LHCN-M2 (cell line): ENCODE data around the gene MISP. TPM values are rescaled to one million over a fixed set of nuclear protein-coding genes. Genes with fewer than 3 reads are reported as not detected.
A peak's percentile ranks its signal among the peaks of the same experiment; 100 is the strongest.
"Not testable (repeated sequence)": the region's sequence is repeated elsewhere in the genome, so short reads cannot be mapped to it uniquely, and the experiment has no call there.

Experiments
- DNase-seq: peaks from one replicate; pipeline ENCODE4 v3.0.0-alpha.2; 2012; ENCODE audit warnings: low read depth
- polyA plus RNA-seq: library from polyadenylated mRNA; unstranded; fragments of >200 nt; gene quantifications from one replicate; pipeline ENCODE4 v1.2.1, GENCODE V29; 2012; ENCODE audit warnings: missing spikeins
- total RNA-seq: library from RNA; depleted of rRNA; stranded (reverse); fragments of >200 nt; gene quantifications from 2 replicates; pipeline ENCODE4 v1.2.3, GENCODE V29; 2014; rRNA removed

Gene MISP, protein sequence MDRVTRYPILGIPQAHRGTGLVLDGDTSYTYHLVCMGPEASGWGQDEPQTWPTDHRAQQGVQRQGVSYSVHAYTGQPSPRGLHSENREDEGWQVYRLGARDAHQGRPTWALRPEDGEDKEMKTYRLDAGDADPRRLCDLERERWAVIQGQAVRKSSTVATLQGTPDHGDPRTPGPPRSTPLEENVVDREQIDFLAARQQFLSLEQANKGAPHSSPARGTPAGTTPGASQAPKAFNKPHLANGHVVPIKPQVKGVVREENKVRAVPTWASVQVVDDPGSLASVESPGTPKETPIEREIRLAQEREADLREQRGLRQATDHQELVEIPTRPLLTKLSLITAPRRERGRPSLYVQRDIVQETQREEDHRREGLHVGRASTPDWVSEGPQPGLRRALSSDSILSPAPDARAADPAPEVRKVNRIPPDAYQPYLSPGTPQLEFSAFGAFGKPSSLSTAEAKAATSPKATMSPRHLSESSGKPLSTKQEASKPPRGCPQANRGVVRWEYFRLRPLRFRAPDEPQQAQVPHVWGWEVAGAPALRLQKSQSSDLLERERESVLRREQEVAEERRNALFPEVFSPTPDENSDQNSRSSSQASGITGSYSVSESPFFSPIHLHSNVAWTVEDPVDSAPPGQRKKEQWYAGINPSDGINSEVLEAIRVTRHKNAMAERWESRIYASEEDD
- total RNA-seq, result 0.46 and 0.58 TPM in 2 replicates
- 1.1 TPM for polyA plus RNA-seq

DNA sequence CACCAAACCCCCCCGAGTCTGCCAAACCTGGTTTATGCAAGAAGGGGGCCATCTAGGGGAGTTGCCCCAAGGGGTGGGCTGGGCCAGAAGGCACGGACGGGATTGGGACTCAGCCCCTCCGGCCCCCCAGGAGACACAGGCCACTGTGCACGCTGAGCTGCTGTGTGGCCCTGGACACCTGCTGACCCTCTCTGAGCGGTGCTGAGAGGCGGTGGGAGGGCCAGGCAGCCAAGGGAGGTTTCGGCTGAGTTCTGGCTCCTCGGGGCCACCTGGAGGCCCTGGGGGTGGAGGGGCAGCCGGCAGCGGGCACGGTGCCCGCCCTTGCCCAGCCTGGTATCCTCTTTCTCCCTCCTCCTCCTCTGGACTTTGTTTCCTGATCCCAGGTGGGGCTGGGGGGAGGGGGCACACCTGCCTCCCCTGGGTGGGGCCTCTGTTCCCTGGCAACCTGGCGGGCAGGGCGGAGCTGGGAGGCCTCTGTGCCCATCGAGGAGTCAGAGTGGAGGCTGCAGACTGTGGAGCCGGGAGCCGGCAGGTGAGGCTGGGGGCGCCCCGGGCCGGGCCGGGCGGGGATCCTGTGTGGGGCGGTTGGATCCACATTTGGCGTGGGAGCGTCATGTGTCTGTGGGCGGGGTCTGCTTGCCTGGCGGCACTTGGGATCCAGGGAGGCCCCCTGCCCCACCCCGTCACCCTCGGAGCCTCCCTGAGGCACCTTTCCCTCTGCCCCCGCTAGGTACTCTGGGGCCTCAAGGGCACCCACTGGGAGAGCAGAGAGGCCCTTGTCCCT lies at the start of gene MISP:
TSS of gene MISP (plus strand) at position 473 of the 784 bp plus-strand sequence. CDS start 5,835 bp downstream, outside the sequence.
- no peak for DNase-seq

DNA sequence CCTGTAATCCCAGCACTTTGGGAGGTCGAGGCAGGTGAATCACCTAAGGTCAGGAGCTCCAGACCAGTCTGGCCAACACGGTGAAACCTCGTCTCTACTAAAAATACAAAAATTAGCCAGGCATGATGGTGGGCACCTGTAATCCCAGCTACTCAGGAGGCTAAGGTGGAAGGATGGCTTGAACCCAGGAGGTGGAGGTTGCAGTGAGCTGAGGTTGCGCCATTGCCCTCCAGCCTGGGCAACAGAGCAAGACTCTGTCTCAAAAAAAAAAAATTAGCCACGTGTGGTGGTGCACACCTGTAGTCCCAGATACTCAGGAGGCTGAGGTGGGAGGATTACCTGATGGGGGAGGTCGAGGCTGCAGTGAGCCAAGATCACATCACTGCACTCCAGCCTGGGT lies 48.1 kb upstream of the MISP start:
- DNase-seq, result not testable (repeated sequence)

DNA sequence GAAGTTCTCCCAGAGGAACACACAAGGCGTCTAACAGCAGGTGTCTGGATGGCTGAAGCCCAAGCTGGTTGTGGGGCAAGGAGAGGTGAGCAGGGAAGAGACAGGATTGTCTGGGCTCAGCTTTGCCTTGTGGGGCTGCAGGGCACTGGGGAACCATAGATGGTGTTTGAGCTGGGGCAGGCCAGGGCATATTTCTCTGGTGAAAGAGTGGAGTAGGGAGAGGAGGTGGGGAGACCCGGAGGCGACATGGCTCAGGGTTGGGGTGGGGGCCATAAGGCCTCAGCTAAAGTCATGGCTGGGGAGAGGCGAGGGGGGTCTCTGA lies 47.6 kb upstream of the MISP start:
- DNase-seq, result no peak

DNA sequence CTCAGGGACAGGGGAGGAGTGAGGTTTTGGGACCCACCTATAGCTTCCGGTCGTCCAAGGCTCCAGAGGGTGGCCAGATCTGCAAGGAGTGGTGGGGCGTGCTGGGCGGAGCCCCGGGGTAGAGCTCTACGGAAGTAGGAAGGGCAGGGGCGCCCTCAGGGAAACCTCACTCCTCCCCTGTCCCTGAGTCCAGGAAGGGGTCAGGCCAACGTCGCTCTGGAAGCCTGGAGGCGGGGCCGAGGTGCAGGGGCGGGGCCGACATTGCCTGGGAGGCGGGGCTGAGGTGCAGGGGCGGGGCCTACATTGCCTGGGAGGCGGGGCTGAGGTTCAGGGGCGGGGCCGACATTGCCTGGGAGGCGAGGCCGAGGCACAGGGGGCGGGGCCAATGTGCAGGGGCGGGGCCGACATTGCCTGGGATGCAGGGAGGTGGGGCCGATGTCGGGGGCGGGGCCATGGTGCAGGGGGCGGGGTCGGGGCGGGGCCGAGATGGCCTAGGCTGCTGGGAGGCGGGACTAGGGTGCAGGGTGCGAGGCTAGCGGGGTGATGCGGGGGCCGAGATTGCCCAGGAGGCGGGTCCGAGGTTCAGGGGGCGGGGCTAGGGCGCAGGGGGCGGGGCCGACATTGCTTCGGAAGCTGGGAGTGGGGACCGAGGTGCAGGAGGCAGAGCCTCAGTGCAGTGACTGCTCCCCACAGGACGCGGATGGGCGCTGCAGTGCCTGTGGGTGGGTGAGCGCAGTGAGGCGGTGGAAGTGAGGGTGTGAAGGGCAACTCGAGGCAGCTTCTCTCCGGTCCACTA lies 47.1 kb upstream of the MISP start:
- DNase-seq, result peak; percentile 15

DNA sequence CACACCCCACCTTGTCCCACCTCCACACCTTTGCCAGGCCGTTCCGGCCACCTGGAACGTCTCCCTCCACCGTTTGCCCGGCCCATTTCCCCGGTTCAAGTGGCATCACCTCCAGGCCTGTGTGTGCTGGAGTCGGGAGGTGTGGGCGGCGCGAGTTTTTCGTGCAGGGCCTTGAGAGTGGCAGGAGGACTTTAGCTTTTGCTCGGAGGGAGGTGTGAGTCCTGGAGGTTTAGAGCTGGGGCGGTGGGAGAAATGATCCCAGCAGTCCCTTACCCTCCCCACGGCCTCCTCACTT lies 46.5 kb upstream of the MISP start:
- DNase-seq, result no peak

DNA sequence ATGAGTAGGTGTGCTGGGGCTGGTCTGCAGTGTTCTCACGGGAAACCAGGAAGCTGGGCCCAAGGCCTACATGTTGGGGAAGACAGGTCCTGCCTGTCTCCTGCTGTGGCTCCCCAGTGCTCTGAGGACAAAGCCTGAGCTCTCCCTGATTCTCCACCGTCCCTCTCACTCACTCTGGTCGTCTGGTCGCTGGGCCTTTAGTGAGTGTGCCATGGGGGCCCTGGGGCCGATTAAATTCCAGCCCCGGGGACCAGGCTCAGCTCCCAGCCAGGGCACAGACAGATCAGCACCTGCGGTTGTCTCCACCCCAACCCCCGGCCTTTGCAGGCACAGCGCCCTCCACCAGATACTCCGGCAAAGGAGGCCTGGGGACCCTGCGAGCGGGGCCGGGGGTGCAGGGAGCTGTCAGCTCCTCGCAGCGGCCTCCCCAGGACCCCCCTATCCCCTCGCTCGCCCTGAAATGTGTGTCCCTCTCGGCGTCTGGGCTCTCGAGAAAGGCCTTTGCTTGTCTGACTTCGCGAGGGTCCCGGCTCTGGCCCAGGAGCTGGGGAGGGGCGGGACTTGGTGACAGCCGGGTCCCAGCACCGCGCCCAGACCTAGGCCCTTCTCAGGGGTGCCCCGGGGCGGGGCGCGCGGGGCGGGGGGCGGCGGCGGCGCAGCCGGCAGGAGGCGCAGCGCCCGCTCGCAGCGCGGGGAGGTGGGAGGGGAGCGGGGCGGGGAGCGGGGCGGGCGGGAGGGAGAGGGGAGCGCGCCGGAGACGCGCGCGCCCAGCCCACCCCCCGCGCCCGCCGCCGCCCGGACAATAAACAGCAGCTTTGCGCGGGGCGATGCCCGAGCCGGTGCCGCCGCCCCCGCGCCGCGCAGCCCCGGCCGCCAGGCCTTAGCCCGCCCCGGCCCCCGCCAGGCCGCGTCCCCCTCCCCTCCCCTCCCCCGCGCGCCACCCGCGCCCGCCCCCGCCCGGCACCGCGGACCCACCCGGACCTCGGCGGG lies 42.5 kb upstream of the MISP start, which contains the start of gene PALM:
TSS of gene PALM (plus strand) at position 782 of the 990 bp plus-strand sequence. CDS start 212 bp downstream, outside the sequence.
- DNase-seq, result no peak

DNA sequence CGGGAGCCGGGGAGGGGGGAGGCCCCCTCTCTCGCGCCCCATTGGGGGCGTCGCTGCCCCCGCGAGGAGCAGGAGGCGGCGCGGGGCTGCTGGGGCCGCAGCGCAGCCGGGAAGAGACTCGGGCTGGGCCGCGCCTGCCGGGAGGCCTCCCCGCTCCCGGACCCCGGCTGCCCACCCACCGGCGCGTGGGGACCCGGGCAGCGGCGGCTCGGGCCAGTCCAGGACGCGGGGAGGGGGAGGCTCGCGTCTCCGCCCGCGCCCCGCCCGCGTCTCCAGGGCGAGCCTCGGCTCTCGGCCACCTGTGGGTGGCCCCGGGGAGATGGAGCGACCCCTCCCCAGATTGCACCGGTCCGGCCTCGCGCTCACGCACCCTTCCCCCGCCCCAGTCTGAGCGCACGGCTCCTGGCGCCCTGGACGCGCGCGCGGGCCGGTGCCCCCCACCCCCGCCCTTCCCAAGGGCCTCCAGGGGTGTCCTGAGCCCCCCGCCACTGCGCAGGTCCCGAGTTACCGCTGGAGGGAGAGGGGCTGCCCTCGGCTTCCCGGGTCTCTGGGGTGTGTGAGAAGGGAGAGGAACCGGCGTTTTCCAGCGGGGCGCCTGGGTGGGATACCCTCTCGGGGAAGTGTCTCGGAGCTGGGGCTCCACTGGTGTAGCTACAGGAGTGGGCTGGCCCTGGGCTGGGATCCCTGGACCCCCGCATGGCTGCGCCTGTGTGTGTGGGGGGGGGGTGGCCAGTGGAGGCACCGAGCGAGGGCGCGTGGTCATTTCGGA lies 41.5 kb upstream of the MISP start:
- DNase-seq, result no peak

DNA sequence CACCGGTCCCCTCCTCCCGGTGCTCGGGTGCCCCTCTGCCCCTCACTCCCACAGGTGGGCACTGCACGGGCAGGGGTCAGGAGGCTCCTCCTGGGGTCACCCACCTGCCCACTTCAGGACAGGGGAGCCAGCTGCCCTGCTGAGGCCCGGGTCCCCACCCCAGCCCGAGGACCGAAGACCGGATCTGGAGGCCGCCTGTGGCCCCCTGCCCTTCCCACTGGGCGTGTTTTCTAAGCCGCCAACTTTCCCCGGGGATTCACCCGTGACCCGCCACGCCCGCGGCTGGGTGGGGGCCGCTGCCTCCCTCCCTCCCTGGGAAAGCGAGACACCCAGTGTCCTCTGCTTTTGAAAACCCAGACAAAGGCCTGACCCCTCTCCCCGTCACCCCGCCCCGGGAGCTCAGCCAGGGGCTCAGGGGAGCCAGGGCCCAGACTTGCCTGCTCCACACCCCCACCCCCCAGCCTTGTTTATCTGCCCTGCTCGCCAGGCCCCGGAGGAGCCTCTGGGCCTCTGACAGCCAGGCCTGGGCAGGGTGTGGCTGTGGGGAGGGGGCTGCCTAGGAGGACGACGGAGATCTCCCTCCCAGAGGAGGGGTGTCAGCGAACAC lies 40.8 kb upstream of the MISP start:
- no peak for DNase-seq

DNA sequence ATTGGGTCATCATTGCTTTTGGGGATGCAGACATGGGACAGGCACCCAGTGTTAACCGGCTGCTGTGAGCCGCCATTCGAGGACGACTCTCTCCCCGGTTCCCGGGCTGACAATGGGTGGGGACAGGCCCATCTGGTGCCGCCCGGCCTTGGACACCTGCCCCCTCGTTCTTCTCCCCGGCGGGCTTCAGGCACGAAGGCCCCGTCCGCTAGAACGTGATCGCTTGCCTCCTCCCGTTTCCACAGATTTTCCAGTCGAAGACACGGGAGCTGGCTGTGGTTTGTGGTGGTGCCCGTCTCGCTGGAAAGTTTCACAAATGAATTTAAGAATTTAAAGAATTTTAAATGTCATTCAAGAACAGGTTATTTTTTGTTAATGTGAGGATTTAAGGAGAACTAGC lies 40.1 kb upstream of the MISP start:
- DNase-seq, result no peak

DNA sequence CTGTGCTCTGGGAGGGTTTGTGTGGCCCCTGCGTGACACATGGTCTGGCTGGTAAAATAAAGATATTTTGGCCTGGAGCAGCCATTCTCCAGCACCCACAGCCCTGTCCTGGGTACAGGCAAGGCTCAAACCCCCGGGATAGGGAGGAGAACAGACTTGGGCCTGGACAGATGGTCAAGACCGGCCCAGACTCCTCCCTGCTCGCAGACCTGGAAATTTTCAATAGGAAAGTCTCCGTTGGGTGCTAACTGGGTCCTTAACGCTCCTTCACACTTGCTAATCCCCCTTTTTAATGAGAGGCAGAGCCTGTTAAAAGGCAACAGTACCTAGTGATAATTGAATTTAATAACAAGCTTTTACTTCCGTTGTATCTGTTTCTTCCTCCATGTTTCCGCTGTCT lies 39.7 kb upstream of the MISP start:
- DNase-seq, result no peak

DNA sequence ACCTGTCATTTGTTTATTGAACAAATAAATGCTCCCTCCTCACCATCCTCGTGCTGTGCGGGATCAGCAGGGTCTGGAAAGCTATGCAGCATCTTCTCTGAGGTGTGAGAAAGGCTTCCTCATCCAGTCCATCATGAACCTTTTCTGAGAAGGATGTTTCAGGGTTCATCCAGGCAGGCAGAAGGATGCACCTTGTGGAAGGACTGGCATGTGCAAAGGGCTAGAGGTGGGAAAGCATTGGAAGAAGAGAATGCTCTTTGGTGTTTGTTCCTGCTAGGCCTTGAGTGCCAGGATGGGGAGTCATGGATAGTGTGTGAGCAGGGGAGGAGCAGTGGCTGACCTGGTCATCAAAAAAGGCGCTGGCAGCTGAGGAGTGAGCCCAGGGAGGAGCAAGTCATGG lies 35.6 kb upstream of the MISP start:
- DNase-seq, result no peak

DNA sequence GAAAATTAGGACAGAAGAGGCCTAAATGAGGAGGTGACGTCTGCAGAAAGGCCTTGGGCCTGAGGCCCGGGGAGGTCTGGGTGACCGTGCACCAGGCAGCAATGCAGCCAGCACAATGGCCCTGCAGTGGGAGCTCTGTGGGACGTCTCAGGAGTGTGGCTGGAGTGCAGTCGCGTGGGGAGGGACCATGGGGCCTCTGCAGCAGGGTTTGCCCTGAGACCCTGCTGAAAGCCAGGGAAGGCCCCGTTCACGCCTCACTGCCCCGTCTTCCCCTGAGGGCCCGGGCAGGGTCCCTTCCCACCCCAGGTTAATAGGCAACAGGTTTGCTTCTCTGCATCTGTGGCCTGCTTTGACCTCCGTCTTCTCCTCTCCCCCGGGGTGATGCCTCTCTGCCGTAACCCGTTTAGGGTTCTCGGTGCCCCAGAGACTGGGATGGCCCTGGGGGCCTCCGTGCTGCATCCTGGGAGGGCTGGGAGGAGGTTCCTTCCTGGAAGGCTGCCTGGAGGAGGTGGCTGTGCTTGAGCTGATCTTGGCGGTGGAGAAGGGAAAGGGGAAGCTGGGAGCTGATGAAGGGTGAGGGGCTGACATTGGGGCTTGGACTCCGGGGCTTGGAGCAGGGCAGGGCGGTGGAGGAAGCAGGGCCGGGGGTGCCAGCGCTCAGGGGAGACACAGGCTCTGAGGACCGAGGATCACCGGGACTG lies 32.5 kb upstream of the MISP start:
- no peak for DNase-seq

DNA sequence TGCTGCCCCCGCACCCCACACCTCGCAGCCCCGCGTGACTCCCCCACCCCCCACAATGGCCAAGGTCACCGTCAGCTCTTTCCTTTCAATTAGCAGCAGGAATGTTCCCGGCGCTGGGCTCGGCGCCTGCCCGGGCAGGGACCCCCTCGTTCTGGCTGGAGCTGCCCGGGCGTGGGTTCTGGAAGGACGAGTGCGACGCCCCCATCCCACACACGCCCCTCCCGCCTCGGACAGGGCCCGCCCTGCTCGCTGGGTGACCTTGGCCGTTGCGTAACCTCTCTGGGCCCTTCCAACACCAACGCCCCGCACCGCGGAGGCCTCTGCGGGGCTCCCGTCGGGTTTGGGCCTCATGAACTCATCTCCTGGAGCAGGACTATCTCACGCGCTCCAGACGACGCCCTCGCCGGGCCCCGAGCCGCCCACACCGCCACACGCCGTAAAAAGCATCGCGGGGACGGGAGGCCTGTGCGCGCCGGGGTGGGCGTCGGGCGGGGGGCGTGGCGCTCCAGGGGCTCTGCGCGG lies 31.9 kb upstream of the MISP start:
- no peak for DNase-seq

DNA sequence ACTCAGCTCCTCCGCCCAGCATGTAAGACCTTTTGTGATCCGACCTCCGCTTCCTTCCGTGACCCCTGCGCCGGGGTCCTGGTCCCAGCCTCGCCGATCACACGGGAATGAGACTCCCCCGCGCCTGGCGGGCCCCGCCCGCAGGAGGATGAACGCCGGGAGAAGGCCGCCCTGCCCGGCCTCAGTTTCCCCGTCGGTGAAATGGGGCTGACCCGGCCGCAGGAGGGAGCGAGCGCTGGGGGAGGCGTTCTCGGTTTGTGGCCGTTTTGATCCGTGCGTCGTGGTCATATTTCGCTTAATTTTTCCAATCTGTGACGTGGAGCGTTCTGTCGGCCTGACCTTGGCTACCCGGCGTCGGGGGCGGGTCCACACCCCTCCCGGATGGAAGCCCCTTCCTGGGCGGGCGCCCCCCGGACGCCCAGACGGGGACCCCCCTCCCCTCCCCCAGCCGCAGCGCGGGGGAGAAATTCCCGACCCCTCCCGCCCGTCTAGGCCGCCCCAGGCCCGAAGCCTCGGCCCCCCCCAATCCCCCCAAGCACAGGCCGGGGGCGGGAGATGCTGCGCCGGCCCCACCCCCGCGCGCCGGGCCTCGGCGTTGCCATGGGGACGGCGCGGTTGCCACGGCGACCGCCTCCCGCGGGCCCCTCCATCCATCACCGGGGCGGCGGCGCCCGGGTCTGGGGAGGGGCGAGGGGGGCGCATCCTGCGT lies 31.1 kb upstream of the MISP start:
- DNase-seq, result no peak

DNA sequence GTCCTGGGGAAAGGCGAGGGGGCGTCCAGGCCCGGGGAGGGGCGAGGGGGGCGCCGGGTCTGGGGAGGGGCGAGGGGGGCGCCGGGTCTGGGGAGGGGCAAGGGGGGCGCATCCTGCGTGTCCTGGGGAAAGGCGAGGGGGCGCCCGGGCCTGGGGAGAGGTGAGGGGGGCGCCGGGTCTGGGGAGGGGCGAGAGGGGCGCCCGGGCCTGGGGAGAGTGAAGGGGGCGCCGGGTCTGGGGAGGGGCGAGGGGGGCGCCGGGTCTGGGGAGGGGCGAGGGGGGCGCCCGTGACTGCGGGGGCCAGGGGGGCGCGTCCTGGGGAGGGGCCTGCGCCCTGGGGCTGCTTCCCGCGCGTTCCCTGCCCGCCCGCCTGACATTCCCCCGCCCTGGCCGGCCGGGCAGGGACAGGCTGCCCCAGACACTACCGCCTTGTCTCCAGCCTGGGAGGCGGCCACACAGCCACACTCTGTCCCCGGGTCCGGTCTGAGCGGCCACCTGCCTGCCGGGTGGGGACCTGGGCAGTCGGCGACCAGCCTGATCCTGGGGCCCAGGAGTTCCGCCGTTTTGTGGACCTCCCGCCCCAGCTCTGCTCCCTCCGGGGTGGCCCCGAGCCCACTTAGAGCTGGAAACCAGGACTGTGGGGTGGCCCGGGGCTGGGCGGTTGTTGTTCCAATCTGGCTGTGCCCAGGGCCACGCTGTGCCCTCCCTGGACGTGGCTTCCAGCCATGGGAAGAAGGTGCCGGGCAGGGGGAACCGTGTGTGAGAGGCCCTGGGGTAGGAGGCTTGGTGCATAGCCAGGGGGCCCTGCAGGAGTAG lies 30.4 kb upstream of the MISP start:
- no peak for DNase-seq

DNA sequence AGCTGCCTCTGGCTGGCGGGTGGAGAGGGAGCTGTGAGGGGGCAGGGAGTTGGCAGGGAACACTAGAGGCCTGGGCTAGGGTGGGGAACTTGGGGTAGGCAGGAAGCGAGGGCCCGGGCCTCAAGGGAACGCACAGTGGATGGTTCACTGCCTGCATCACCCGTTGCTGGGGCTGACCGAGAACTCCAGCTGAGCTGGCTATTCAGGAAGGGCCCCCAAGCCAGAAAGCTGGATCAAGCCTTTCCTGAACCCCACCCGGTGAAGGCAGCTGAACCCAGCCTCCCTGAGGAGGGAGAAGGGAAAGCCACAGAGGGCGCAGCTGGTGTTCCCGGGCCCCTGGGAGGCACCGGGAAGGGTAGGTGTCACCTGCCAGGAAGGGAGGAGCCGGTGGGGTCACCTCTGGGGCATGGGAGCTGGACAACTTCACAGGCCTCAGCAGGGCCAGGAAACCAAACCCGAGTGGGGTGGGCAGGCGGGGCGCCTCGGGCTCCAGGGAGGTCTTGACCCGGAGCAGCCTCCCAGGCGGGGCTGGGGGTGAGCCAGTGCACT lies 28.3 kb upstream of the MISP start:
- DNase-seq, result no peak

DNA sequence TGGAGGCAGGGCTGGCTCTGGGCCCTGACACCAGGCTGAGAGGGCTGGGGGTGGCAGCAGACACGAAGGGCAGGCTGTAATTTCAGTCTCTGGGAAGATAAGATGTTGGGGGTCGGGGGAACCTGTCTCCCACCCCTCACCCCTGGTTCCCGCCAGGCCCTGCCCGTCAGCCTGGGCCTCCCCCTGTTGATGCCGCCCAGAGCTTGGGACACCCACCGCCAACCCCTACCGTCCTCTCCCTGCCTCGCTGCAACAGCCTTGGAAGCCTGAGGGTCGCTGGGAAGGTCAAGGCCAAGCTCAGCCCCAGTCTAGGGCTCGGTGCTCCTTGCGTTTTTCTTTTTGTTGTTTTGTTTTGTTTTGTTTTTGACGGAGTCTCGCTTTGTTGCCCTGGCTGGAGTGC lies 27.7 kb upstream of the MISP start:
- no peak for DNase-seq
